HG03196 (cell line): Measurements from ENCODE around the gene SPACDR.
"Not testable (repeated sequence)": the region's sequence is repeated elsewhere in the genome, so short reads cannot be mapped to it uniquely, and the experiment has no call there.

Source experiments
- ATAC-seq: cut with Tn5 transposase; IDR thresholded peaks from one replicate; pipeline ENCODE4 v1.9.1; 2021; ENCODE audit not compliant: unreplicated experiment

SPACDR gene, protein sequence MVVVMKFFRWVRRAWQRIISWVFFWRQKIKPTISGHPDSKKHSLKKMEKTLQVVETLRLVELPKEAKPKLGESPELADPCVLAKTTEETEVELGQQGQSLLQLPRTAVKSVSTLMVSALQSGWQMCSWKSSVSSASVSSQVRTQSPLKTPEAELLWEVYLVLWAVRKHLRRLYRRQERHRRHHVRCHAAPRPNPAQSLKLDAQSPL

DNA sequence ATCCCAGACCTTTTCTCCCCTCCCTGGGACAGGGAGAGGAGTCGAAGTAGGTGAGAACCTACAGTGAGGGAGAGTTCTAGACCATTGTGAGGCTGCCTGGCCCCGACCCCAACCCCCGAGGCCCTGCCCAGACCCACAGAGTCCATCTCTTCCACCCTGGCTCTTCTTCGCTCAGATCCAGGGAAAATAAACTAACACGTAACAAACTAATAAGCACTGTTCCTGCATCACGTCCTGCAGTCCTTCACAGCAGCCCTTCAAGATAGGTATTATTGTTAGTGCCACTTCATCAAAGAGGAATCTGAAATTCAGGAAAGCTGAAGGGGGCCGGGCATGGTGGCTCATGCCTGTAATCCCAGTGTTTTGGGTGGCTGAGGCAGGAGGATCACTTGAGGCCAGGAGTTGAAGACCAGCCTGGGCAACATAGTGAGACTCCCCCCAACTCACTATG lies at the start of gene SPACDR:
SPACDR (minus strand) TSS at position 51 of the 451 bp plus-strand sequence. CDS start 235 bp downstream, outside the sequence.
- no peak for ATAC-seq

- ATAC-seq: no peak
Observed at GRCh38 chr7:100513212-100513810, 49.3 kb upstream of the SPACDR start.

GRCh38 chr7:100510437-100511239 lies 46.6 kb upstream of the SPACDR start:
- no peak for ATAC-seq

DNA sequence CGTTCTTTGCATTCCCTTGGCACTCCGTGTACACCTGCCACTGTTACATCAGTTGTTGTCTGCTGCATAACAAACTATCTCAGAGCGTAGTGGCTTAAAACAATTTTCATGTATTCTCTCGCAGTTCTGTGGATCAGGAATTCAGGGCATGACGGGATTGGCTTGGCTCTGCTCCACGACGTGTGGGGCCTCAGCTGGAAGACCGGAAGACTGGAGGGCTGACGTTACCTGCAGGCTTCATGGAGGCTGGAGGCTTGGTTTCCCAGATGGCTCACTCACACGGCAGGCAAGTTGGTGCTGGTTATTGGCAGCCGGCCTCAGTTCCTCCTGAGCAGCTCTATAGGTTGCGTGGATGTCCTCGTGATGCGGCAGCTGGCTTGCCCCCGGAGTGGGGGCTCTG lies 45.2 kb upstream of the SPACDR start:
- no peak for ATAC-seq

DNA sequence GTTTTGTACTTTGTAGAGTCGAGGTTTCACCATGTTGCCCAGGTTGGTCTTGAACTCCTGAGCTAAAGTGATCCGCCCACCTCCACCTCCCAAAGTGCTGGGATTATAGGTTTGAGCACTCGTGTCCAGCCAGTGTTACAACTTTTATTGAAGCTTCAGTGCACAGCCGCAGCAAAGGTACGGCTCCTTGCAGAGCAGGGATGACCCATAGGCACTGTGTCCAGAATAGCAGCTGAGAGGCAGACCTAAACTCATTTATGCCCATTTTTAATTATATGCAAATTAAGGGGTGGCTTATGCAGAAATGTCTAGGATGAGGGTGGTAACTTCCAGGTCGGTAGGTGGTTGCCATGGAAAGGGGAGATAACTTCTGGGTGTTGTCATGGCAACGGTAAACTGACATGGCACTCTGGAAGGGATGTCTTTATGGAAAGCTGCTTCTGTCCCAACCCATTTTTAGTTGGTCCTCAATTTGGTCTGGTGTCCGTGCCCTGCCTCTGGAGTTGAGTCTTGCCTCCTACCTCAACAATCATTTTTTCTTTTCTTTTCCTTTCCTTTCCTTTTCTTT lies 42.4 kb upstream of the SPACDR start:
- ATAC-seq: no peak

- no peak for ATAC-seq
Observed at GRCh38 chr7:100504887-100505611, 41.0 kb upstream of the SPACDR start.

DNA sequence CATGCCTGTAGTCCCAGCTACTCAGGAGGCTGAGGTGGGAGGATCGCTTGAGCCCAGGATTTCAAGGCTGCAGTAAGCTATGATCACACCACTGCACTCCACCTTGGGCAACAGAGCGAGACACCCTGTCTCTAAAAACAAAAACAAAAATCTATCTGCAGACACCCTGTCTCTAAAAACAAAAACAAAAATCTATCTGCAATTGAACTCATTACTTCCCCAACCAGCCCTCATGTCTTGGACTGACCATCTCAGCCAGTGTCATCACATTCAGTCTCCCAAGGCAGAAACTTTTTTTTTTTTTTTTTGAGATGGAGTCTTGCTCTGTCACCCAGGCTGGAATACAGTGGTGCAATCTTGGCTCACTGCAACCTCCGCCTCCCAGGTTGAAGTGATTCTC lies 40.0 kb upstream of the SPACDR start:
- ATAC-seq: not testable (repeated sequence)

DNA sequence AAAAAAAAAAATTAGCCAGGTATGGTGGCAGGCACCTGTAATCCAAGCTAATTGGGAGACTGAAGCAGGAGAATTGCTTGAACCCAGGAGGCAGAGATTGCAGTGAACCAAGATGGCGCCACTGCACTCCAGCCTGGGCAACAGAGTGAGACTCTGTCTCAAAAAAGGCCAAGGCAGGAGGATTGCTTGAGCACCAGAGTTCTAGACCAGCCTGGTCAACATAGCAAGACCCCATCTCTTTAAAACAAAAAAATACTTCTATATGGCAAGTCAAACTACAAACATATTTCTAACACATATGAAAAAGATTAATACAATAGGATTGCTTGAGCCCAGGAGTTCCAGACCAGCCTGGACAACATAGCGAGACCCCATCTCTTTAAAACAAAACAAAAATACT lies 36.7 kb upstream of the SPACDR start:
- ATAC-seq: not testable (repeated sequence)

DNA sequence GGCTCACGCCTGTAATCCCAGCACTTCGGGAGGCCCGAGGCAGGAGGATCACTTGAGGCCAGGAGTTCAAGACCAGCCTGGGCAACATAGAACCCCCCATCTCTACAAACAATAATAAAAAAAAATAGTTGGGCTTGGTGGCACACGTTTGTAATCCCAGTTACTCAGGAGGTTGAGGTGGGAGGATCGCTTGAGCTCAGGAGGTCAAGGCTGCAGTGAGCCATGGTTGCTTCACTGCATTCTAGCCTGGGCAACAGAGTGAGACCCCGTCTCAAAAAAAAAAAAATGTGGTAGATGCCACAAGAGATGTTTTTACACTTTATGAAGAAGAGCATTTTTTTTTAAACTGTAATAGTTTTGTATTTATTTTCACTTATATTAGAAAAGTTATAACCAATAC lies 32.4 kb upstream of the SPACDR start:
- ATAC-seq: no peak

DNA sequence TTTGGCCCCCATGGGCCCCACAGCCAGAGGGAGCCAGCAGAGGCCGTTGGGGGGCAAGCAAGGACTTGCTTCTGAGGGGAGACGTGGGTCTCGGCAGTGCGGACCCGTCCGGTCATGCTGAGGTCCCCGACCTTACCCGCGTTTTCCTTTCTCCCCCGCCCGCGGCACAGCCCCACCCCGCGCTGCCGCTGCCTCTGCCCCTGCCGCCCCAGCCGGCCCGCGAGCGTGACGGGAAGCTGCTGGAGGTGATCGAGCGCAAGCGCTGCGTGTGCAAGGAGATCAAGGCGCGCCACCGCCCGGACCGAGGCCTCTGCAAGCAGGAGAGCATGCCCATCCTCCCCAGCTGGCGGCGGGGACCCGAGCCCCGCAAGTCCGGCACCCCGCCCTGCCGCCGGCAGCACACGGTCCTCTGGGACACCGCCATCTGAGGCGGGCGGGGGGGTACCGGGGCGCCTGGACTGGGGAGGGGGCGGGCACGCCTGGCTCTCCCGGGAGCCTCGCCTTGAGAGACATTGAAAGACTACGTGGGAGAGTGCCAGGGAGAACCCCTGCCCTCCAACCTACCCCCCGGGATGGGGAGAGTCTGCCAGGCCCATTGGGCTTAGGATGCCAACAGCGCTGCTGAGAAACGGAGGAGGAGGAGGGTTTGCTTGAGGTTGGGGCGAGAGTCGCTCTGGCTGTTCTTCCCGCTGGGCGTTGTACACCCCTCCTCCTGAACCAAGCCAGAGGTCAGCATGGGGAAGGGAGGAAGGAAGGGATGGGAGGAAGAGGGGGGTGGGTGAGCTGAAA lies 29.6 kb upstream of the SPACDR start:
- no peak for ATAC-seq

GRCh38 chr7:100492738-100493475 lies 28.8 kb upstream of the SPACDR start:
- no peak for ATAC-seq

GRCh38 chr7:100491192-100491578 lies 27.1 kb upstream of the SPACDR start:
- no peak for ATAC-seq

DNA sequence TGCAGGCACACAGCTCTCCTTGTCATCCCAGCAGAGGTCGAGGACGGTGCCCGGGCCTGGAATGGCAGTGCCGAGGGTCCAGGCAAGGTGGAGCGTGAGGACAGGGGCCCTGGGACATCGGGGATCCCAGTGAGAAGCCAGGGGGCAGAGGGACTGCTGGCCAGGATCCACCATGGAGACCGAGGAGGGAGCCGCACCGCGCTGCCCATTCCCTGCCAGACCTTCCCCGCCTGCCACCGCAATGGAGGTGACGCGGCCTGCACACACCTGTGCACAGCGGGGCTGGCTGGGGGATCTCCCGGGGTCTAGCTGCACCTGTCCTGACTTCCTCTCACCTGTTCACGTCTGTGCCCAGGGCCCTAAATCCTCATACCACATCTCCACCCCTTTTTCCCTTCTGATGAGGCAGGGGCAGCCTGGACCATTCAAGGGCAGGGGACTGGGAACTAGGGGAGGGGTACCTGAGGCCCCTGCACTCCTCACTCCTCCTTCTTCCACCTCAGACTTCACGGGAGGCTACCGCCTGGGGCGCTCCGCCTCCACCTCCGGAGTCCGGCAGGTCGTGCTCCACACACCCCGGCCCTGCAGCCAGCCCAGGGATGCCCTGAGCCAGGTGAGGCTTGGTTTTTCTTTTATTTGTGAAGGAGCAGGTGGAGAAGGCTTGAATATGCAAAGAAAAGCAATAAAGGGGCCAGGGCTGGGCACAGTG lies 26.6 kb upstream of the SPACDR start:
- ATAC-seq: no peak

GRCh38 chr7:100489824-100490223 lies 25.8 kb upstream of the SPACDR start:
- ATAC-seq: no peak

GRCh38 chr7:100489121-100489520 lies 25.1 kb upstream of the SPACDR start:
- no peak for ATAC-seq

- ATAC-seq: no peak
Observed at GRCh38 chr7:100488333-100489095, 24.5 kb upstream of the SPACDR start.

GRCh38 chr7:100486753-100487446 lies 22.8 kb upstream of the SPACDR start:
- ATAC-seq: no peak
